ENCODE measurements around the gene PLEKHB2.
"Not testable (repeated sequence)": the region's sequence is repeated elsewhere in the genome, so short reads cannot be mapped to it uniquely, and the experiment has no call there.

DNA sequence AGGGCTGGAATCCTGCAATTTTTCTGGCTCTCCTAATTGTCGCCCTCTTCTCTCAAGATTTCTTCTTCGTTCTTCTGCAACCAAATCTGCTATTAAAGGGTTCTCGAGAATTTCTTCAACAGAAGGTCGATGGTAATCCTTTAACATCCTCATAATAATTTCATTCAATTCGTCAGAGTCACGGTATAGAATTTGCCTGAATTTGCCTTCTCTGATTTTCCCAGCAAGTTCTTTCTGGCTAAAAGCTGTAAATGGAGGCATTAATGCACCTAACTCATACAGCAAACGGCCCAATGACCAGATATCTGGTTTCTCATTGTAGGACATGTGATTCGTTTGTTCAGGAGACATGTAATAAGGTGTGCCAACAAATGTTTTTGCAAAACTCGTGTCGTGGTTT is 72.9 kb downstream of the PLEKHB2 start:
- TF ChIP-seq, protein P1, sequence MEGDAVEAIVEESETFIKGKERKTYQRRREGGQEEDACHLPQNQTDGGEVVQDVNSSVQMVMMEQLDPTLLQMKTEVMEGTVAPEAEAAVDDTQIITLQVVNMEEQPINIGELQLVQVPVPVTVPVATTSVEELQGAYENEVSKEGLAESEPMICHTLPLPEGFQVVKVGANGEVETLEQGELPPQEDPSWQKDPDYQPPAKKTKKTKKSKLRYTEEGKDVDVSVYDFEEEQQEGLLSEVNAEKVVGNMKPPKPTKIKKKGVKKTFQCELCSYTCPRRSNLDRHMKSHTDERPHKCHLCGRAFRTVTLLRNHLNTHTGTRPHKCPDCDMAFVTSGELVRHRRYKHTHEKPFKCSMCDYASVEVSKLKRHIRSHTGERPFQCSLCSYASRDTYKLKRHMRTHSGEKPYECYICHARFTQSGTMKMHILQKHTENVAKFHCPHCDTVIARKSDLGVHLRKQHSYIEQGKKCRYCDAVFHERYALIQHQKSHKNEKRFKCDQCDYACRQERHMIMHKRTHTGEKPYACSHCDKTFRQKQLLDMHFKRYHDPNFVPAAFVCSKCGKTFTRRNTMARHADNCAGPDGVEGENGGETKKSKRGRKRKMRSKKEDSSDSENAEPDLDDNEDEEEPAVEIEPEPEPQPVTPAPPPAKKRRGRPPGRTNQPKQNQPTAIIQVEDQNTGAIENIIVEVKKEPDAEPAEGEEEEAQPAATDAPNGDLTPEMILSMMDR (IDR thresholded peaks at IDR 0.05) = not testable (repeated sequence)
- not testable (repeated sequence) for TF ChIP-seq POLR2AphosphoS5, POLR2A (IDR thresholded peaks at IDR 0.05)
